Right kidney (tissue), 1 donor: ENCODE measurements around the gene KLRK1.
"Not testable (repeated sequence)": the region's sequence is repeated elsewhere in the genome, so short reads cannot be mapped to it uniquely, and the experiment has no call there.

Experiments
- DNase-seq: peaks from one replicate; pipeline ENCODE4 v3.0.0-alpha.2; 2016

The KLRK1 gene

DNA sequence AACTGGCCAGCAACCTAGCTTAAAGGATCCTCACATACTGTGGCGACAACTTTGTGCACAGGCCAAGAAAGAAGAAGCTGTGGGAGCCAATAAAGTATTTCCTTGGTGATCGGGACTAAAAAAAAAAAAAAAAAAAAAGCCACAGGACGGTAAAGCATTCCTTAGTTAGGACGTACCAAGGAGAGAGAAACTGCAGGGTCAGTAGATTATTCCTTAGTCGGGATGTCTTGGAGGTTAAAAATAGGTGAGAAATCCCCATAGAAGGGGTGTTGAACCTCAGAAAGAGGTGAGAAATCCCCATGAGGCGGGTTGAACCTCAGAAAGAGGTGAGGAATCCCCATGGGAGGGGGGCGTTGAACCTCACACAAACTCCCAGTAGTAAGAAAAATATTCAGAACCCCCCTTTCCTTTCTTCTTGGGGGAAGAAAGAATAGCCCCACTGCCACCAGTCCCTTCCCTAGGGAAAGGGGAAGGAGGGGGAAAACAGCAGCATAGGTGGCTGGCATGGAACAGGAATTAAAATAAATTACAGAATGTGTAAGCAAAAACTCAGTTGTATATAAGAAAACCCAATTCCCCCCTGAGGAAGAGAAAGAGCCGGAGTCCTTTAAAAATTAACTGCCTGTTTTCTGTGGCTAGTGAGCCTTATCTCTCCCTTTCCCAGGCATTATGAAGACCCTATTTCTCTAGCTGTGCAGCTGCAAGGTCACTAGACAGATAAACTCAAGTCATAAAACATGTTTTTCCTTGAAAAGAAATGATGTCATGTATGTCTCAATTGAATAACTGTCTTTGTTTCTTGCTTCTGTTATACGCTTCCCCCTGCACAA, 26.8 kb downstream of the KLRK1 start:
- DNase-seq: peak; percentile 70

DNA sequence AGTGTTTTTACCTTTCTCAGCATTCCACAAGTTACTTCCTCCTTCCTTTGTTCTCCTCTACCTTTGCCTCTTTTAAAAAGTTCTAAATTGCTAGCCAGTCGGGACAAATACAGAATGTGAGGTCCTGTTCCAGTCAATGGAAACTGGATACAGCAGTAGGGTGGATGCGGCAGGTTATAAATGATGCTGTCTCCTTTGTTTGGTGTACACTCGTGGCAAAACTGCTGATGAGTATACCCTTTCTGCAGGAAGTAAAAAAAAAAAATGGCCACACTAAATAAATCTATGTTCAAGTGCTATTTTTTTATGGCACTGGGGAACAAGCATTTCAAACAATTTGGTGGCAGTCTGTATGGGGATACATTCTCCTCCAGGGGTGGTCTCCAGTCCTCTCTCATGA, 27.5 kb downstream of the KLRK1 start:
- DNase-seq: peak; percentile 45

DNA sequence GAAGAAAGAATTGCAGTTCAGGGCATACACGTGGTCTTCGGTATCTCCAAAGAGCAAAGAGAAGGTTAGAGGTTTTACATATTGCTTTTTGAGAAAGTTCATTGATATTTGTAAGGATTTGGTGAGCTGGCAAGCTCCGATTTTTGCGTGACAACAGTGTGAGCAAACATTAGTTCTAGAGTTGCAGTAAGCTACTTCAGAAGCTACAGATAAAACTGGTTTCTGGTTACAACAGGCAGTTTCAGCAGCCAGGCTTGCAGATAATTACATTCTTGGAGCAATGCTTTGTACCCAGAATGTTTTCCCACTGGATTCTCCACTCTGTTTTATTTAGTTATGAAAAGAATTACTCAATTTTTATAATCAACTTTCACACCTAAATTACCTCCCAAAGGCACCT, 28.2 kb downstream of the KLRK1 start:
- DNase-seq: no peak

DNA sequence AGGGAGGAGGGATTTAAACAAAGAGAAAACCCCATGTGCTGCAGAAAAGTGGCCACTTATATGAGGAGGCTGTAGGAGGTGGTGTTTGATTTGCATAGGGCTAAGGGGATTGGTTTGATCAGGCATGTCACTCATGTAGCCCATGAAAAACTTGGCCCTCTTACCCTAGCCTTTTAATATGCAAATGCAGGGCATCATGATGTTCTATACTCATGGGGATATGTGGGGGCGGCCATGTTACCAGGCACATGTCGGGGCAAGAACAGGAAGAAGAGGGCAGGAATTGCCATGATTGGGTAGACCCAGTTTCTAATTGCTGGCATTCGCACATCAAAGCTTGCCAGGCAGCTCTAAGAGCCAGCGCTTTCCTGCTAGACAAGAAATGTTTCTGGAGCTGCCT, 28.8 kb downstream of the KLRK1 start:
- no peak for DNase-seq

DNA sequence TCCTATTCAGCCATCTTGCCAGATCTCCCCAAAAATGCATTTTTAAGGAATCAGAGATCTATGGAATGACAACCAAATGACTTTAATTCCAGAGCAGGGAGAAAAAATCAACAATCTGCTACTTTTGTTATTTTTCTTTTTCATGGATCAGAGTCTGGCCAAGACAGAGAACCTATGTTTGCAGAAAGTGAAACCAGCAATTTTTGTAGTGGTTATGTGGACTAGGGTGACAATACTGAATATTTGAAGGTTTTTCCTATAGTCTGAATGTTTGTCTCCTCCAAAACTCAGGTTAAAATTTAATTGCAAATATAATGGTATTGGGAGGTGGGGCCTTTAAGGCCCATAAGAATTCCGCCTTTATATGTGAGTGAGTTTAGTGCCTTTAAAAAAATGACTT, 30.9 kb downstream of the KLRK1 start:
- DNase-seq: no peak

DNA sequence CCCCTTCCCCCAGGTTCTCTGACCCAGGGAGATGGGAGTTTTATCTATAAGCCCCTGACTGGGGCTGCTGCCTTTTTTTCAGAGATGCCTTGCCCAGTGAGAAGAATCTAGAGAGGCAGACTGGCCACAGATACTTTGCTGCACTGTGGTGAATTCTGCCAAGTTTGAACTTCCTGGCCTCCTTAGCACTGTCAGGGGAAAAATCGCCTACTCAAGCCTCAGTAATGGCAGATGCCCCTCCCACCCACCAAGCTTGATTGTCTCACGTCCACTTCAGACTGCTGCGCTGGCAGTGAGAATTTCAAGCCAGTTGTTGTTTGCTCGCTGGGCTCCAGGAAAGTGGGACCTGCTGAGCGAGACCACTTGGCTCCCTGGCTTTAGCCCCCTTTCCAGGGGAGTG, 31.7 kb downstream of the KLRK1 start:
- DNase-seq: no peak

DNA sequence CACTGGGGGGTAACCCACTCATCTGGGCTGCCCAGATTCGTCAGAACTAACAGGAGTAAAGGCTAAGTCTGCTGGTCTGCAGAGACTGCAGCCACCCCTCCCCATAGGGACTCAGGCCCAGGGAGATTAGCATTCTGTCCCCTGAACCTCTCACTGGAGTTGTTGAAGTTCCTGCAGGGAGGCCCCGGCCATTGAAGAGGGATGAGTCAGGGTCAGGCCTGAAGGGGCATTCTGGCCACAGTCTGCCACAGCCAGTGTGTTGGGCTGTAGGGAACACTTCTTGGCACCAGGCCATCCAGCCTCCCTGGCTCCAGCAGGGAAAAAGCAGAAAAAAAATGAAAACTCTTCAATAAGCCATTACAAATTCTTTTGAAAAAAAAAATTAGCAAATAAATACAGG, 35.3 kb downstream of the KLRK1 start:
- no peak for DNase-seq

DNA sequence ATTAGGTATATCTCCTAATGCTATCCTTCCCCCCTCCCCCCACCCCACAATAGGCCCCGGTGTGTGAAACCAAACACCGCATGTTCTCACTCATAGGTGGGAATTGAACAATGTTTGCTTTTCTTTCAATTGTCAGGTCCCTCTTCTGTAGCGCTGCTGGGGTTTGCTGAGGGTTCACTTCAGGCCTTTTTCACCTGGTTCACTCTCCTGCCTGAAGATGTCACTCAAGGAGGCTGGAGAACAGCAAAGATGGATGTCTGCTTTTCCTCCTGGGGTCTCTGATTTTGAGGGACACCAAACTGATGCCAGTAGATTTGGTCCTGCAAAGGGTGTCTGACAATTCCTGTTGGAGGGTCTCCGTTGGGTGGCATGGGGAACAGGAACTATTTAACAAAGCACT, 35.8 kb downstream of the KLRK1 start:
- no peak for DNase-seq

DNA sequence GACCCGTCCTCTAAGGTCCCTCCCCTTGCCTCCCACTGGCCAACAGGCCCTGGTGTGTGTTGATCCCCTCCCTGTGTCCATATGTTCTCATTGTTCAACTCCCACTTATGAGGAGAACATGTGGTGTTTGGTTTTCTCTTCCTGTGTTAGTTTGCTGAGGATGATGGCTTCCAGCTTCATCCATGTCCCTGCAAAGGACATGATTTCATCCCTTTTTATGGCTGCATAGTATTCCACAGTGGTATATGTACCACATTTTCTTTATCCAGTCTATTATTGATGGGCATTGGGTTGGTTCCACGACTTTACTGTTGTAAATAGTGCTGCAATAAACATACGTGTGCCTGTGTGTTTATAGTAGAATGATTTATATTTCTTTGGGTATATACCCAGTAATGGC, 38.4 kb downstream of the KLRK1 start:
- DNase-seq: not testable (repeated sequence)

DNA sequence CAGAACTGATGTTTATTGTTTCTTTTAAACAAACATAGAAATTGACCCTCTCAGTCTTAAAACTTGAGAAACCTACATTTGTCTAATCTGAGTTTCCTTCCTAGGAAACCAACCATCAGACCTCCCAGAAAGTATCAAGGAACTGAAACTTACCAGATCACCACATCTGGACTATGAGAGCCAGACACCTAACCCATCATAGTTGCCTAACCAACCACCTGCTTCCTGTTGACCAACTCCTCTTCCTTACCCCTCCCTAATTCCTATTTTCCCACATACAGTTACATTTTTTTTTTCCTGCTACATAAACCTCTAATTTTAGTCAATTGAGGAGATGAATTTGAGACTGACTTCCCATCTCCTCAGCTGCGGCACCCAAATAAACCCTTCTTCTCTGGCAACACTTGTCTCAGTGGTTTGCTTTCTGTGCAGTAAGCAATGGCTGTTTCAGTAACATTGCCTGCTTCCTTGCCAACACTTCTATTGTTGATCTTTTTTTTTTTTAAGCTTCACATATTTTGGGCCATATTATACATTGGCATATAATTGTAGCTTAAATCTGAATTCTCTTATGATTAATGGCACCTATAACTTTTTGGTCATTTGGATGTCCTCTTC, 47.8 kb downstream of the KLRK1 start:
- DNase-seq: no peak

DNA sequence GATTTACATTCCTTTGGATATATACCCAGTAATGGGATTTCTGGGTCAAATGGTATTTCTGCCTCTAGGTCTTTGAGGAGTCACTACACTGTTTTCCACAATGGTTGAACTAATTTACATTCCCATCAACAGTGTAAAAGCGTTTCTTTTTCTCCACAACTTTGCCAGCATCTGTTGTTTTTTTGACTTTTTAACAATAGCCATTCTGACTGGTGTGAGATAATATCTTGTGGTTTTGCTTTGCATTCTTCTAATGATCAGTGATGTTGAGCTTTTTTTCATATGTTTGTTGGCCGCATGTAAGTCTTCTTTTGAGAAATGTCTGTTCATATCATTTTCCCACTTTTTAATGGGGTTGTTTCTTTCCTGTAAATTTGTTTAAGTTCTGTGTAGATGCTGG, 48.9 kb downstream of the KLRK1 start:
- DNase-seq: not testable (repeated sequence)

DNA sequence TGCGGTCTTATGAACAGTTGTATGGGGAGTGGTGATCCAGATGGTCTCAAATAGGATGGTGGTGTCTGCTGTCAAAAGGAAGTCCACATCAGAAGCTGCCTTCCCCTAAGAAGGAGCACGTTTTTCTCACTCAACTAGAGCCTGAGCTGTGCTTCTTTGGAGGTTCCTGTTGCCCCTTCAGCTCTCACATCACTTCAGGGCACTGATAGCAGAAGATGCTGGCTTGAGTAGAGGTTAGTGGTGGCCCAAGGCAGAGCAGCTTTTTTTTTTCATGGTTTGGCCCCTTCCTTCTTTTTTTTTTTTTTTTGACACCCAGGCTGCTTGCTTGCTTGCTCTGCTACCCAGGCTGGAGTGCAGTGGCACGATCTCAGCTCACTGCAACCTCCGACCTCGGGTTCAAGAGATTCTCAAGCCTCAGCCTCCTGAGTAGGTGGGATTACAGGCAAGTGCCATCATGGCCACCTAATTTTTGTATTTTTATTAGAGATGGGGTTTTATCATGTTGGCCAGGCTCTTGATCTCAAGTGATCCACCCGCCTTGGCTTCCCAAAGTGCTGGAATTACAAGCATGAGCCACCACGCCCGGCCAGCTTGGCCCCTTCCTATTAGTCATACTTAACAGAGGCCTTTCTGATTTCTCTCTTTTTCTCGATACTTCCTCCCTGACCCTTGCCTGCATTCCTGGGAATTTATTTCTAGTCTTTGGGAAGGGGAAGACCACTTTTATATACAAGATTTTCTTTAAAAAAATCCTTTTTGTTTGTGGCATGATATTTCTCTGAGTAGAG, 50.6 kb downstream of the KLRK1 start:
- no peak for DNase-seq

DNA sequence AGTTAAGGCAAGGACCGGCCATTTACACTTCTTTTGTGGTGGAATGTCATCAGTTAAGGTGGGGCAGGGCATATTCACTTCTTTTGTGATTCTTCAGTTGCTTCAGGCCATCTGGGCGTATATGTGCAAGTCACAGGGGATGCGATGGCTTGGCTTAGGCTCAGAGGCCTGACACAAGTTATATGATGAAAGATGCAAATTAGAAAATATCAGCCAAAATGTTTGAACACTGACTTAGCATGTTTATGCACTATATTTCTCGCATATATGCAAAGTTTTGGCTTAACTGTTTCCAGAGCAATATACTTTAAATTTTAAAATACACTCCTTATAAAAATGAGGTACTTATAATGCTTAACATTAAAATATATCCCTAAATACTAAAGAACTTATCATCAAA, 51.4 kb downstream of the KLRK1 start:
- not testable (repeated sequence) for DNase-seq

DNA sequence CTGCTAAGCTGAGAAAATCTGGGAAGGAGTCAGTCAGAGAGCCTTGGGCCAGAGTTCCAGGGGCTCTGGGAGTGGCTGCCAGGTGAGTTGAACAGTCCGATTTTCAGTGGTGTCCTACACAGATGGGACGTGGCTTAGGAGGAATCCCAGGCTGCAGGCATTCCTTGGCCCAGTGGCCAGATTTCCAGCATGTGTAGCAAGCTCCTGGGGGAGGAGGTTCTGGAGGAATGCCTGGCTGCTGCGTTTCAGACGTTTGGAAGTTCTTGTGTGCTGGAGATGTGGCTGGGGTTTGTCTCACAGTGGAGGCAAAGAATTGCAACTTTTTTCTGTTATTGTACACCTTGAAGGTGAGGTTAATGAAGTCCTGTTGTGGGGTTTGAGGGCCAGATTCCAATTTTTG, 53.6 kb downstream of the KLRK1 start:
- DNase-seq: not testable (repeated sequence)

DNA sequence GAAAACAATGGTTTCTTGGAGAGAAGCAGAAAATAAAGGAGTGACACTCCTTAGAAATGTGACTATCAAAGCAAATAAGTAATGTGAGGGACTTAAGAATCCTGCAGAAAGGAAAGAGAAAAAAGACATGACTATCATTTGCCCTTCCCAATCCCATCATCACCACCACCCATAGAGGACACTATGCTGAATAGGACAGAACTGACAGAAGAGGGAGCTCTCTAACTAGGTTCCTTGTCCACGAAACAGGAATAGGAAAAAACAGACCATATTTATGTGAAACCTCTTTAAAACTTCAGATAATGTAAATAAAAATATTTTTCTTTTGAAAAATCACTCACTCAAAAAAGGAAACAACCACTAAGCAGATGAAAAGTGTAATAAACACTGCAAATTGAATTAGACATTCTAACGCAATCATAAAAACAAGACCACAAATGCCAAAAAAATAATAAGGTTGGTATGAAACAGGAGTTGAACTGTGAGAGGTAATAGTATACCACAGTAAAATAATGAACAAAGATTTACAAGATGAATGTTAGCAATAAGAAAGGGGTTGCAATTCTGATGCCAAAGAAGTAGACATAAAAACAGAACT, 58.1 kb downstream of the KLRK1 start:
- DNase-seq: peak; percentile 6

DNA sequence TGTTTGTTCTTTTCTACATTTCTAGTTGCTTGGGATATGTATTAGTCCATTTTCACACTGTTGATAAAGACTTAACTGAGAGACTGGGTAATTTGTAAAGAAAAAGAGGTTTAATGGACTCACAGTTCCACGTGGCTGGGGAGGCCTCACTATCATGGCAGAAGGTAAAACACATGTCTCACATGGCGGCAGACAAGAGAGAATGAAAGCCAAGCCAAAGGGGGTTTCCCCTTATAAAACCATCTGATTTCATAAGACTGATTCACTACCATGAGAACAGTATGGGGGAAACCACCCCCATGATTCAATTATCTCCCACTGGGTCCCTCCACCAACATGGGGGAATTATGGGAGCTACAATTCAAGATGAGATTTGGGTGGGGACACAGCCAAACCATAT, 61.1 kb downstream of the KLRK1 start:
- not testable (repeated sequence) for DNase-seq
